ENCODE measurements around the gene LDB3.

LDB3 gene

DNA sequence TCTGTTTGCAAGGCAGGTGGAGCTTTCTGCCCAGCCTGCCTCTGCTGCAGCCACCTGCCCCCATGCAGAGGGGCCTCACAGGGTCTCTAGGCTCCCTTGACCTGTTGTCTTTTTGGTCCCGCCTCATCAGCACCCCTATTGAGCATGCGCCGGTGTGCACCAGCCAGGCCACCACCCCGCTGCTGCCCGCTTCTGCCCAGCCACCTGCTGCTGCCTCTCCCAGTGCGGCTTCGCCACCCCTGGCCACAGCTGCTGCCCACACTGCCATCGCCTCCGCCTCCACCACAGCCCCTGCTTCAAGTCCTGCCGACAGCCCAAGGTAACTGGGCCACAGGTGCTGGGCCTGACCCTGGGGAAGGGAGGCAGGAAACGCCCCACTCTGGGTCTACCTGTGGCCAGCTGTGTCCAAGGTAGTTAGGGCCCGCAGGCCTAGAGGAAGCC lies 38.1 kb downstream of the LDB3 start:
- DNase-seq (ENCODE audit: low read depth in 2 of 2), result no peak

DNA sequence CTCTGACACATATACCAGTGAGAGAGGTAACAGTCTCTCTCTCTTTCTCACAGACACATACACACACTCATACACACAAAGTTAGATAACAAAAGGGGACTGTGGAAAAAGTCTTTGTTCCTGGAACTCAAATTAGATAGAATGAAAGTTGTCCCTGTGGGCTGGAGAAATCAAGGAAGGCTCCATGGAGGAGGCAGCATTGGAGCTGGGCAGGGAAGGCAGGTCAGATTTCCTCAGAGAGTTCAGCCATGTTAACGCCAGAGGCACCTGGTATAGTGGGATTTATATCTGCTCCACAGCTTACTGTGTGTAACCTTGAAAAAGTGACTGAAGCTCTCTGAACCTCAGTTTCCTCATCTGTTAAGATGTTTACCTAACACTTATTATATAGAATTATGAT lies 38.7 kb downstream of the LDB3 start:
- no peak for DNase-seq (ENCODE audit: low read depth in 2 of 2)

DNA sequence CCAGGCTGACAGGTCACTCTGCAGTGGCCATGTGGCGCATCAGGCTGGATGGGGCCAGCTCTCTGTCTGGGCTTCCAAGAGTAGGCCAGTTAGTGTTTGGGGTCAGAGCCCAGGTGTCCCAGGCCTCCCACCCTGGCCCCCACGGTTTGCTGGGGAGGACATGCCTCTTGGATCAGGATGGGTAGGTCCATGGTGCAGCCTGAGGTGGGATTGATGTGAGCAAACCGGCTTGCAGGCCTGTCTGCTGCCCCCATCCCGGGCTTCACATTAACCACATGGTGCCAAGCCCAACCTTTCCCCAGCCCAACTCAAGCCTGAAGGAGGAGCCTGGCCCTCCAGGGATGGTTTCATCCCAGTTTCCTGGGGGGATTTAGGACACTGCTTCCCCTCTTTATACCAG lies 39.2 kb downstream of the LDB3 start:
- DNase-seq (ENCODE audit: low read depth in 2 of 2), result no peak

DNA sequence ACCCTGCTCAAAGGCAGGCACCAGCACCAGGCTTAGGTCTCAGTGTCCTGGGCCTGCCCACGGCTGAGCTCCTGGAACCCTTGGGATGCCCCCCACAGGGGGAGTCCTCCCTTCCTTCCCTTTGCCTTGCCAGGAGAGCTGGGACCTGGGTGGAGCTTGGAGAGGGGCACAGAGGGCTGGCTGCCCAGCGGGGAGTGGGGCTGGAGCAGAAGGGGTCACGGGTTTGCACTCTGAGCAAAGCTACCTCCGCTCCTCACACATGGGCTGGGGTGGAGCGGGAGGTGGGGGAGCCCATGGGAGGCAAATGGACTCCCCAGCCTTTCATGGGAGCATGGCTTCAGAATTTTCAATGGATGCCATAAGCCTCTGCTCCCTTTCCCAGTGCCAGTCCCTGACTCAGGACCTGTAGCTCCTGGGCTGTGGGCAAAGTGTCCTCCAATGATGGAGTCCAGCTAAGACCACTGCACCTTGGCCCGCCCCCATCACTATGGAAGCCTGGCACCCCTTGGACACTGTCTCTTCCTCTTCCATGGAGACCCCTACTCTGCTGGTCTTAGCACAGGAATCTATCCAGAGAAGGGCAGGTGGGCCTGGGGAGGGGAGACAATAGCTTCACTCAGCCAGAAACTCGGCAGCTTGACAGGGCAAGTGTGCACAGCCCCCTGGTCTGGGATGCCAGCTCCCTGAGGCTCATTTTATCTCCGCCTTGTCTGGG lies 39.9 kb downstream of the LDB3 start:
- no peak for DNase-seq (ENCODE audit: low read depth in 2 of 2)

DNA sequence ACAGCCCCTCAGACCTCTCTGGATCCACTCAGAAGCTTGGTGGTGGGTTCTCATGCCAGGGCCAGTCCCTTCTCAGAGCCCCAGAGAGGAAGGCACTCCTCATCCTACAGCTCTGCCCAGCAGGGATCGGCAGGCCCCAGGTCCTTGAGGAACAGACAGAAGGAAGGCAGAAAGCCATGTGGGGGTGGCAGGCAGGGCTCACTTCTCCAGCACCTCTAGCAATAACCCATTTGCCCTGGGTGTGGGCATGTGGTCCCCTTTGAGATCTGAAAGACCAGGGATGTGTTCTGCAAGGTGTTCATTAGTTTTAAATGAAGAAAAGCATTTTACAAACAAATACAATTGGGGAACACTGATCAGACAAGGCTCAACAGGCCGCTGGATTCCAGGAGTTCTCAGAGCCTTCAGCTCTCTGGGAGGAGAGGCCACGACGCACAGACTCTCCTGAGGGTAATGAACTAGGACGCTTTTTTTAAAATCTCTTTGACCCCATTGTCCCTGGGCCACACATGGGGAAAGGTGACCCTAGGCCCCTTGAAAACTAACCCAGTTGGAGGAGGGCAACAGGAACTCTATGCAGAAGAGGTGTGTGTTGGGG lies 40.6 kb downstream of the LDB3 start:
- DNase-seq (ENCODE audit: low read depth in 2 of 2), result no peak

DNA sequence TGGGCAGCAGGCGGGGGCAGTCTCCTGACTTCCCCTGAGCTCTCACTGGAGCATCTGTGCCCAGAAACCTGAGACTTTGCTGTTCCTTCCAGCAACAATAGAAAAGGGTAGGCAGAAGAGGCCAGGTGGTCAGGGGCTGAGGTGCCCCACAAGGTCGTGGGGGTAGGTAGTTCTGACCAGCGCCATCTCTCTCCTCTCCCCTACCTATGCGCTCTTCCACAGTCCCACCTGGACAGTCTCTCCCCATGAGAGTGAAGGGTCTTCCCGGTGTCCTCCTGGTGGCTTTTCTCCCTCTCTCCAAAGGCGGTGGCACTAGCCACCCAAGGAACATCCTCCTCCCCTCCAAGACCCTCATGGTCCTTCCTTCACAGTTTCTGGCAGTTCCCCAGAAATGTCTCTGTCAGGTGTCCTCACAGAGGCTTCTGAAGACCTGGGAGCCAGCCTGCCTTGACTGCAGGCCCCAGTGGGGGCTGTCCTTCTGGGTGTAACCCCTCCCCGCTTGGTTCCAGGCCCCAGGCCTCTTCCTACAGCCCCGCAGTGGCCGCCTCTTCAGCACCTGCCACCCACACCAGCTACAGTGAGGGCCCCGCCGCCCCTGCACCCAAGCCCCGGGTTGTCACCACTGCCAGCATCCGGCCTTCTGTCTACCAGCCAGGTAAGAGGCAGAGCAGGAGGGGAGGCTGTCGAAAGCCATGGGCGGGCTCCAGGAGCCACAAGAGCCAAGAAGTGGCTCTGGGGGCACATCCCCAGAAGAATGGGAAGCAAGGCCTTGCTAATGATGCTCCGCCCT lies 41.3 kb downstream of the LDB3 start:
- DNase-seq (ENCODE audit: low read depth in 2 of 2), result no peak

DNA sequence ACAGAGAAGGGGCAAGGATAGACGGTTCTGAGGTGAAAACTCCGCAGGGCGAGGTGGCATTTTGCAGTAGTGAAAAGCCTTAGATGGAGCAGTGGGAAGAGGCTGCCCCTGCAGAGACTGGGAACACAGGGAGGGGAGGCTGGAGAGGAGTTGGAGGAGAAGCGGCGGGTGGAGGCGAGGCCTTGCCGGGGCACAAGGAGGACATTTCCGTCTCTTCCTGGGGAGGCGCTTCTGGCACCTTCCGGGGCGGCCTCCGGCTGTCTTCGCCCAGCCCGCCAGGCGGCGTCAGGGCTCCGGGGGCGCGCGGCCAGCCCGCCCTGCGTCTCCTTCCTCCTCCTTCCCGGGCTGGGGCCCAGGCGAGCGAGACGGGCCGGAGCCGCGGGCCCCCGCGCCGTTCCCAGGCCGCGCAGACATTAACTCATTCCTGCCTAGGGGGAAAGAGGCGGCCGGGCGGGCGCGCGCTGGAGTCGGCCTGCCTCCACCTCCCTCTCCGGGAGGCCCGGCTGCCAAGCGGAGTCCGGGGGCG lies 42.7 kb downstream of the LDB3 start:
- DNase-seq (ENCODE audit: low read depth in 2 of 2), result peak; percentile 62 to 70

DNA sequence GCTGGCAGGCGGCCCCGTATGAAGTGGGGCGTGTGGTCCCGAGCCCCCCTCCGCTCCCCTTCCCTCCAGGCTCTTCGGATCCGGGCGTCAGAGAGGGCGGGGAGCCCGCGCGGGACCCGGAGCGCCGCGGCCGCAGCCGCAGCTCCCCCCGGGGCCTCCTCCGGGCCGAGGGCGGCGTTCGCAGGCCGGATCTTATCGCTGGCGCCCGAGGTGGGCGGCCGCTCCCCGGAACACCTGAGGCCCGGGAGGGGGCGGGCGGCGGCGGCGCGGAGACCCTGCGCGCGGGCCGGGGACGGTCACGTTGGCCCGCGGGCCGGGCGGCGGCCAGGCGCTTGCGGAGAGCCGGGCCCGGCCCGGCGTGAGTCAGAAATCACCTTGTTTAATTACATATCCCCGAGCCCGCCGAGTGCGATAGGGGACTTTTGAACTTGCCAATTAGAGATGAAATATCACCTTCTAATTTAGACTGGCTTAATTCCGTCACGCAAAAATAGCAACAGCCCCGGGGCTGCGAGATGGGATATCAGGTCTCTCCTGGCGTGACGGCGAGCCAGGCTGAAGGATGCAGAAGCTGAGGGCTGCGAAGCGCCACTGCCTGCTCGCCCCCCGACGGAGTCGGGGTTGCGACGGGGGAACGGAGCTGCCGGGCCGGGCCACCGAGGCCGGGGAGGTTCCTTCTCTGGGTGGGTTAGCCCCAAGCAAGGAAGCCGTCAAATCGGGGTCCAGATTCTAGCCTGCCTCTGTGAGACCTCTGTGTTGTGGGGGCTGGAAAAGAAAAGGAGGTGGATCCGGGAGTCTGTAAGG lies 43.4 kb downstream of the LDB3 start:
- peak in 1 of 2 donors; percentile 20 for DNase-seq (ENCODE audit: low read depth in 2 of 2)

DNA sequence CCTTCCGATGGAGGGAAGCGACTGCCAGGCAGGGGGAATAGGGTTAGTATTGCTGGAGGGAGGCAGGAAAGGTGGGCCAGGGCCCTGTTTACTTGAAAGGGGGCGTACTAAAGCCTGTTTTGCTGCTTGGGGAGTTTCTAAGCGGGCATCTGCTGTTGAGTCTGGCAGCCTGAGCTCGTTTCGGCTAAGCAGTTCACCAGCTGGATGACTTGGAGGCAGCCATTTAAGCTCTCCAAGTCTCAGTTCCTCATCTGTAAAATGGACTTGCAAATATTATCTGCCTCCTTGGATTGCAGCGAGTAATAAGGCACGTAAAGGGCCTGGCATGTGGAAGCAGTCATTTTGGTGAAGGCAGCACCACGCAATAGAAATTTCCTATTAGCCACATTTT lies 44.0 kb downstream of the LDB3 start:
- DNase-seq (ENCODE audit: low read depth in 2 of 2), result no peak

DNA sequence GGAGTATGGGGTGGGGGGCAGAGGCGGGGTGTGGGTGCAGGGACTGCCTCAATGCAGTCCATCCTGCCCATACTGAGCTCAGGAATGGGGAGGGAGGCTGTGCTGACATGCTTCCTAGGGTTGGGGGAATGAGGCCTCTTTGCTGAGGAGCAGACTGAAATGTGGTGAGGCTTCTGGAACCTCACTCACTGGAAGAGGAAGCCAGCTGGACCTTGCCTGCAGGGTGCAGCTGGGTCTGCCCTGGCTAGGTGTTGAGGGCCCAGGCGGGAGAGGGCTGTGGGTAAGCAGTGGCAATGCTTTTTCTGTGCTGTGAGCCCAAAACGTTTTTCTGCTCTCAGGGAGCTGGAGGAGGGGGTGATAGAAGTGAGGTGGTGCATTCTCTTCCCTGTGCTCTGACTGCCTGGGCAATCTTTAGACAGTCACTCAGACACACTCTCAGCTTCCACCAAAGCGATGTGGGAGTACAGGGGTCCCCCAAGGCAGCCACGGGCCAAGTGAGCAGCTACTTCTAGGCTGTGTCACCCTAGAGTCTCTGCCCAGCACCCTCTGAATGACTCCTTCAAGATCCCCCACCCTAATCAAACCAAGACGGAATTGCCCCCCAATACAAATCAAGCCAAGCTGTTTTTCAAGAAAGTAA lies 47.0 kb downstream of the LDB3 start:
- DNase-seq (ENCODE audit: low read depth in 2 of 2), result no peak

DNA sequence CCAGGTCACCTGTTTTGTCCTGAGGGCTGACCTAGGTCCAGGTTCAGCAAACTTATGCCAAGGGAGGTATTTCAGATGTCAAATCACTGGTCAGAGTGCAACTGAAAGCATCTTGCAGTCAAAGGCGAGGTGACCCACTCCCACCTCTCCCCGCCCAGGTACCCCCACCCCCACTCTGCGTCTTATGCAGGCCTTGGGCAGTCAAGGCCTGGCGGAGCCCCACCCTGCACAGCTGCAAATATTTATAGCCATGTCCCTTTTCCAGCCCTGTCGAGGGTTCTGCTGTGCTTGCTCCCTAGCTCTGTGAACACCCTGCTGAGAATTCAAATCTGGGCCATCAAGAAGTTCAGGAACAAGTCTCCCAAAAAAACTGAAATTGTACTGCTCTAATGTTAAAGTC lies 47.5 kb downstream of the LDB3 start:
- no peak for DNase-seq (ENCODE audit: low read depth in 2 of 2)

DNA sequence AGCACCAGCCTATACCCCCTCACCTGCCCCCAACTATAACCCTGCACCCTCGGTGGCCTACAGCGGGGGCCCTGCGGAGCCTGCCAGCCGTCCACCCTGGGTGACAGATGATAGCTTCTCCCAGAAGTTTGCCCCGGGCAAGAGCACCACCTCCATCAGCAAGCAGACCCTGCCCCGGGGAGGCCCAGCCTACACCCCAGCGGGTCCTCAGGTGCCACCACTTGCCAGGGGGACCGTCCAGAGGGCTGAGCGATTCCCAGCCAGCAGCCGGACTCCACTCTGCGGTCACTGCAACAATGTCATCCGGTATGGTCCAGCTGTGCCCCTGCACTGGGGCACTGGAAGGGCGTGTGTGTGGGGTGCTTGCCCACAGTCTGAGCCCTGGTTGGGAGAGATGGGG lies 48.2 kb downstream of the LDB3 start:
- DNase-seq (ENCODE audit: low read depth in 2 of 2), result no peak

DNA sequence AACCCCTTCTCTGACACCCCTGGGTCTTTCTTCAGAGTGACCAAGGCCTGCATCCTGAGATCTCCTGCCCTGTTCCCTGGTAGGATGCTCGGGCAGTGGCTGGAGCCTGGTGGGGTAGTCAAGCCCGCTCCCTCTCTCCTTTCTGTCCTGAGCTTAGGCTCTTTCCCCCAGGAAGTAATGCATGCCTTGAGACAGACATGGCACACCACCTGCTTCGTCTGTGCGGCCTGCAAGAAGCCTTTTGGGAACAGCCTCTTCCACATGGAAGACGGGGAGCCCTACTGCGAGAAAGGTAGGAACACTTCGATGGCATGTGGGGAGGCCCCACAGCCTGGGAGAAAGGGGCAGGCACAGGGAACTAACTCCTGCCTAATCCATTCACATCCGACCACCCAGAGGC lies 50.2 kb downstream of the LDB3 start:
- DNase-seq (ENCODE audit: low read depth in 2 of 2), result no peak

DNA sequence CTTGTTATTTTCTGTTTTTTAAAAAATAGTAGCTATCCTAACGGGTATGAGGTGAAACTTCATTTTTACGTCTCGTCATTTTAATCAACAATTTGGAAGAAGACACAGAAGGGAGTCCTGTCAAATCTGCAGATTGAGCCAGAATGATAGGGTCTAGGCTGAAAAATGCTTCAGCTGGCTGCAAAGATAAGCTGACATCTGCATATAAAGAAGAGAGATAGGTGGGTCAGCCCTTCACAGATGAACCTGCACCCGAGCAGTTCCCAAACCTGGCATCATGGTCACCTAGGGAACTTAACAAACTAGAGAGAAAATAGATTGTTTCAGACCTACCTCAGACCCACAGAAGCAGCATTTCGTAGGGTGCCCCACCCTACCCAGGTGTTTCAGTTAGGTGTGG lies 52.9 kb downstream of the LDB3 start:
- no peak for DNase-seq (ENCODE audit: low read depth in 2 of 2)

DNA sequence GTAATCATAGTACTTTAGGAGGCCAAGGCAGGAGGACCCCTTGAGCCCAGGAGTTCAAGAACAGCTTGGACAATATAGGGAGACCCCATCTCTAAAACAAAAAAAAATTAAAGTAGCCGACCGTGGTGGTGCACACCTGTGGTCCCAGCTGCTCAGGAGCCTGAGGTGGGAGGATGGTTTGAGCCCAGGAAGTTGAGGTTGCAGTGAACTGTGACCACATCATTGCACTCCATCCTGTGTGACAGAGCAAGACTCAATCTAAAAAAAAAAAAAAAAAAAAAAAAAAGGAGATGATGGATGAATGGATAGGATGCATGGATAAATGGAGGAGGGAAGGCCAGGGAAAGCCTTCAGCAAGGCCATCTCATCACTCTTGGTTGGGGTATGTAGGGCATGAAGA lies 54.7 kb downstream of the LDB3 start:
- DNase-seq (ENCODE audit: low read depth in 2 of 2), result no peak

DNA sequence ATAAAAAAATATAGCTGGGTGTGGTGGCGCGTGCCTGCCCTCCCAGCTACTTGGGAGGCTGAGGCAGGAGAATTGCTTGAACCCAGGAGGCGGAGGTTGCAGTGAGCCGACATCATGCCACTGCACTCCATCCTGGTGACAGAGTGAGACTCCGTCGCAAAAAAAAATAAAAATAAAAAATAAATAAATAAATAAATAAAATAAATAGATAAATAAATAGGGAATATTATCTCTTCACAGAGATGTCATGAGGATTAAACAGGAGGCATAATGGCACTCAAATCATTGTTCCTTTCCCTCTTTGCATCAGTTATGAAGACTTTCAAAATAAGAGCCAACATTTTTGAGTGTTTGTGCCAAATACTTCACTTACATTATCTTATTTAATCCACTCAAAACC lies 56.1 kb downstream of the LDB3 start:
- DNase-seq (ENCODE audit: low read depth in 2 of 2), result no peak

DNA sequence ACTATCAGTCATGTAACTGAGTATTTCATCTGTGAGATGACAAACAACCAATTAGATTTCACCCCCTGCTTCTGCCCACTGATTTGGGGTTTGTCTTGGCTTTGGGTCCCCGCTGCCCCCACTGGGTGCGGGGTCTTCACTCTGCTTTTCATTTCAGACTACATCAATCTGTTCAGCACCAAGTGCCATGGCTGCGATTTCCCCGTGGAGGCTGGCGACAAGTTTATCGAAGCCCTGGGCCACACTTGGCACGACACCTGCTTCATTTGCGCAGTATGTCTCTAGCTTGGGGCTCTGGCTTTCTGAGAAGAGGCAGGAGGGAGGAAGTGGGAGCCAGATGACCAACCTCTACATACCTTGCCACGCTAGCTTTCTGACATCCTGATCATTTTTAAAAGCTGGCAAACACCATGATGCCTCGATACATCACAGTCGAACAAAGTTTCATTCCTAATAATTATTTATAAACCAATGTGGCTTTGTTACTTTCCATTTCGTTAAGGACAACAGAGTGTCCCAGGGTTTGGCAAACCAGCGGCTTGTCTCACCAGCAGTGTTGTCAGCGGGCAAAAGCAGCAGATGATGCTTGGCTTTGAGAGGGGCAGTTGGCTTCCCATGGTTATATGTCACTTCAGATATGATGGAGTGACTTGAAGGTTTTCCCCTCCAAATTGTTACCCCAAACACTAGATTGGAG lies 57.8 kb downstream of the LDB3 start:
- no peak for DNase-seq (ENCODE audit: low read depth in 2 of 2)

DNA sequence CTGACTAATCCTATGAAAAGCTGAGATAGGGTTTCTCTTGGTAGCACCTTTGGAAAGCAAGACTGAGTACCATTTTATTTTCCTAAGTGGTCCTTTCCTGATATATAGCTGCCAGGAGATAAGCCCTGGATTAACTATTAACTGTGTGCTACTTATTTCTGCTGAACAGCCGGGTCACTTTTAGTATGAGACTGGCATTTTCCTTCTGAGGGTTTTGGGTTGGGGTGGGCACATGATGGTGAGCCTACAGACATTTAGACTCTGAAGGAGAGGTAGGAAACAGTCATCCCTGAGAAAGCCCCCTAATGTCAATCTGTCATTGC lies 58.3 kb downstream of the LDB3 start:
- DNase-seq (ENCODE audit: low read depth in 2 of 2), result no peak

DNA sequence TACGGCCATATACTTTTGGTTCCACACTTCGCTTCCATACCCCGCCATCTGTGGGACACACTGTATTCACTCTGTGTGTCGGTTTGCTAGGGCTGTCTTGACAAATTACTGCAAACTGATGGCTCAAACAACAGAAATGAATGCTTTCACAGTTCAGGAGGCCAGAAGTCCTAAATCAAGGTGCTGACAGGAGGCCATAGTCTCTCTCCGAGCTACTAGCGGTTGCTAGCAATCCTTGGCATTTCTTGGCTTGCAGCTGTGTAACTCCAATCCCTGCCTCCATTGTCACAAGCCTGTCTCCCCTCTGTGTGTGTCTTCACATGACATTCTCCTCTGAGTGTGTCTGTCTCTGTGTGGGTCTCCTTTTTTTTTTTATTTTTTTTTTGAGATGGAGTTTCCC lies 59.2 kb downstream of the LDB3 start:
- no peak for DNase-seq (ENCODE audit: low read depth in 2 of 2)

DNA sequence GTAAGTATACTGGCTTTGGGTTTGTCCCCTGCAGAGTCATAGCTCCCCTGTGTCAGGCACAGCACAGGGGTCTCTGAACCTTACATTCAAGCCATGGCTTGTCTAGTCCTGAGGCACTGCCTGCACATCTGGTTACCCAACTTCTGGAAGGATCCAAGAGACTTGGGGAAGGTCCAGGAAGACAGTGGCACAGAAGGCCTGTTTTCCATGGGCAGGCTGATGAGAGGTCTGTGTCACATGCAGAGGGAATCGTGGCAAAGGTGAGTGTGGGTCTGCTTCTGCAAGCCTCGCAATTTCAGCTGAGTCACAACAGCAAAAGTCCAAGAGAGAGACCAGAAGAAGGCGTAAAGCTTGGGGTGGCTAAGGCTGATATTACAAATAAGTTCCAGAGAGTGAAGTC lies 59.7 kb downstream of the LDB3 start:
- no peak for DNase-seq (ENCODE audit: low read depth in 2 of 2)

DNA sequence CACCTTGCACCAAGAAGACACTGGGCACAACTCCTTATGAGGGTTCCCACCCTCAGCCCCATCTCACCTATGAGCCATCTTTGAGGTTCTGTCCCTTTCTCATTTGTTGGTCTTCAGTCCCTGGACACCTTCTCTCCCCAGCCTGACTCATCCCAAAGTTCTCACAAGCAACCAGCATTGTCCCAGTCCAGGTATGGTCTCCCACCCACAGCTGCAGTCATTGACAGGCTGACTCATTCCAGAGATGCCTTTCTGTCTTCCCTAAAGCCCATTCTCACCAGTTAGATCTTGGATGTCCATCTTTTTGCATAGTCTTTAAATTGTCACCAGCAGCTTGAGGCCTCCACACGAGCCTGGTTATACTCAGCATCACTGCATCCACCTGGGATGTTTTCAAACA lies 61.4 kb downstream of the LDB3 start:
- DNase-seq (ENCODE audit: low read depth in 2 of 2), result no peak

All from stimulated activated CD8-positive, alpha-beta memory T cell treated with anti-CD3 and anti-CD28 coated beads, Interleukin-2, amount 100 ng/mL, for 1 hour (primary cell).